ENCODE data around the gene SHISAL2B. TPM values are rescaled to one million over a fixed set of nuclear protein-coding genes. Genes with fewer than 3 reads are reported as not detected.

The SHISAL2B gene
- total RNA-seq, 1 donor from 2014 or later: not detected

DNA sequence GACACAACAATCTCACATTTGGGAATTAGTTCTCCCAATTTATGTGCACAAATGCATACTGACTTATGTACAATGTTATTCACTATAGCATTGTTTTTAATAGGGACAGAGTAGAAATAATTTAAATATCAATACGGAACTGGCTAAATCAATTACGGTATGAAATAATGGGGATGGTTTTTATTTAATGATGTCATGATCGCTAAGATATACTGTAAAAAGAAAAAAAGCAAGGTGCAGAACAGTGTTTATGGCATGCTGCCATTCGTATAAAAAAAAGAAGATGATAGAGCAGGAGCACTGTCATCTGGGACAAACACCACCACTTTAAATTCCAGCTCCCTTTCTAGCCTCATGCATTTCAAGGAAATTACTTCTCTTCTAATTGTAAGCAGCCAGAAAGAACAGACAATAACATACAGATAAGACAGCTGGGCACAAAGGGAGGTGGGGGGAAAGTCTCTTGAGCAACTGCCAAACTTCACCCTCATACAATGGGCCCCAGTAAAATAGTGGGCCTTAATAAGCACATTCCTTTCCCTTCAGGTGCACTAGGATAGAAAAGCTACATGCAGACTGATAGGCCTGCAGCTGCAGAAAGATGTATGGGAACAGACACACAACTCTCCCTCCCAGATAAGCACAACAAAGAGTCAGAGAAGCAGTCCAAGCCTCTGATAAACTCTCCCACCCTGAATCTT is 69.8 kb downstream of the SHISAL2B start:
- intact Hi-C loops (cut with DNase I): loop anchor here (10.0 kb wide), 1 partner anchor 255 kb away; the partner anchor contains the start of gene RGS7BP
- no peak overlapping the region for H3K27ac ChIP-seq
- peaks cover 0 to 5% of the 10 kb centered on the region in 2 donors for H3K4me1 ChIP-seq
- H3K4me3 ChIP-seq: no peak overlapping the region
- no peak for TF ChIP-seq CTCF (IDR thresholded peaks at IDR 0.05)
- H3K36me3 ChIP-seq: peaks cover 4 to 7% of the 10 kb centered on the region in 2 donors
- no peaks in the 10 kb centered on the region for H3K9me3 ChIP-seq
- no peak for DNase-seq (ENCODE audit: low spot score in 2 of 2)
- H3K27me3 ChIP-seq: no peaks in the 10 kb centered on the region

DNA sequence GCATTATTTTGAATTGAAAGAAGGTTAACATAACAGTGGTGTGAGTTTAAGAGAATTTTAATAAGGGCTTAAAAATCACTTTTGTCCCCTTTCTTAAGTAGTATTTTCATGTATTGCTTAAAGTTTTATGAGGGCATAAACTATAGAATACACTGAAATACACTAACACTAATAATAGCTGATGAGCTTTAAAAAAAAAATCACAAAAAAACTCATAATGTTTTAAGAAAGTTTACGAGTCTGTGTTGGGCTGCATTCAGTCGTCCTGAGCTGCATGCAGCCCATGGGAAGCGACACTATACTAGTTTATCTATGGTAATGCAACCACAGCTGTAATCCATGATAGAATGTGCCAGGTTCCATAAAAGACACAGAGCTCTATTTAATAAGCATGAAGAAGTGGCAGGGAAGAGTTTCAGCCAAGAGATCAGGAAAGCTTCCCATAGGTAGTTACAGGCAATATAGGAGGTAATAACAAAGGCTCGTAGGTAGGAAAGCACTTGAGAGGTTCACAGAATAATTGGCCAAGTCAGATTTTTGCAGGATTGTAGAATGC is 73.7 kb downstream of the SHISAL2B start:
- peaks cover 4 to 7% of the 10 kb centered on the region in 2 donors for H3K36me3 ChIP-seq
- H3K27ac ChIP-seq: no peak overlapping the region
- no peaks in the 10 kb centered on the region for H3K9me3 ChIP-seq
- no peak for TF ChIP-seq CTCF (IDR thresholded peaks at IDR 0.05)
- intact Hi-C loops (cut with DNase I): loop anchor here (10.0 kb wide), 1 partner anchor 259 kb away; the partner anchor contains the start of gene RGS7BP
- H3K4me3 ChIP-seq: no peak overlapping the region
- no peaks in the 10 kb centered on the region for H3K27me3 ChIP-seq
- peaks cover 3 to 19% of the 10 kb centered on the region in 2 donors for H3K4me1 ChIP-seq
- no peak for DNase-seq (ENCODE audit: low spot score in 2 of 2)

GRCh38 chr5:64765804-64766504 is 75.7 kb downstream of the SHISAL2B start:
- no peaks in the 10 kb centered on the region for H3K9me3 ChIP-seq
- intact Hi-C loops (cut with DNase I): loop anchor here (10.0 kb wide), 1 partner anchor 261 kb away; the partner anchor contains the start of gene RGS7BP
- no peak overlapping the region for H3K27ac ChIP-seq
- H3K4me3 ChIP-seq: peak overlapping the region in 1 of 2 donors; percentile 20
- H3K27me3 ChIP-seq: no peaks in the 10 kb centered on the region
- peaks cover 4 to 7% of the 10 kb centered on the region in 2 donors for H3K36me3 ChIP-seq
- DNase-seq (ENCODE audit: low spot score in 2 of 2): no peak
- H3K4me1 ChIP-seq: peaks cover 7 to 27% of the 10 kb centered on the region in 2 donors
- TF ChIP-seq CTCF (IDR thresholded peaks at IDR 0.05): no peak

DNA sequence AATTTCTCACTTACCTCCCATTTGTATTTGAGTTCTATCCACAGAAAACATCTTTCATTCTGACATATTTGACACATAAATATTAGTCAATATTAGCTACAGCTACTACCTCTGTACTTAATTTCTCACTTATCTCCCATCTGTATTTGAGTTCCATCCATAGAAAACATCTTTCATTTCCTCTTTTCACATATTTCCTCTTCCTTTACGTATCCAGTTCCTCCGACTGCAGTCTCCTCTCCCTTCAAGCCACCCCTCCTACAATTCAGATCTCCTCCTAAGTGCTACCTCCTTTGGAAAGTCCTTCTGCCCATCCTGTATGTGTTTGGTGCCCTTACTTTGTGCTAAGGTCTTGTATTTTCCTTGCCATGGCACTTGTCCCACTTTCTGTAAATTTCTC is 76.6 kb downstream of the SHISAL2B start:
- Histone ChIP-seq H3K9me3 (no peaks in the 10 kb centered on the region), H3K4me3 (peak overlapping the region; percentile 63 to 84), H3K27ac (no peak overlapping the region), H3K4me1 (peaks cover 7 to 27% of the 10 kb centered on the region in 2 donors), H3K36me3 (peaks cover 4 to 7% of the 10 kb centered on the region in 2 donors), H3K27me3 (no peaks in the 10 kb centered on the region)
- no peak for DNase-seq (ENCODE audit: low spot score in 2 of 2)
- intact Hi-C loops (cut with DNase I): loop anchor here (10.0 kb wide), 1 partner anchor 262 kb away; the partner anchor contains the start of gene RGS7BP
- no peak for TF ChIP-seq CTCF (IDR thresholded peaks at IDR 0.05)

Other genes starting within 250 kb of the SHISAL2B start
- 9.2 TPM for gene RGS7BP, start 184.5 kb upstream of the SHISAL2B start, total RNA-seq
- 7.9 TPM for gene SREK1IP1, start 78.2 kb downstream of the SHISAL2B start, total RNA-seq
- gene CWC27, start 78.4 kb downstream of the SHISAL2B start, total RNA-seq: 1.7 TPM